Left forelimb (tissue), 1 donor: ENCODE results near the gene PACS2.

Experiments
- DNase-seq: peaks from one replicate; pipeline ENCODE4 v3.0.0-alpha.2; 2018; ENCODE audit warnings: low spot score

The PACS2 gene

DNA sequence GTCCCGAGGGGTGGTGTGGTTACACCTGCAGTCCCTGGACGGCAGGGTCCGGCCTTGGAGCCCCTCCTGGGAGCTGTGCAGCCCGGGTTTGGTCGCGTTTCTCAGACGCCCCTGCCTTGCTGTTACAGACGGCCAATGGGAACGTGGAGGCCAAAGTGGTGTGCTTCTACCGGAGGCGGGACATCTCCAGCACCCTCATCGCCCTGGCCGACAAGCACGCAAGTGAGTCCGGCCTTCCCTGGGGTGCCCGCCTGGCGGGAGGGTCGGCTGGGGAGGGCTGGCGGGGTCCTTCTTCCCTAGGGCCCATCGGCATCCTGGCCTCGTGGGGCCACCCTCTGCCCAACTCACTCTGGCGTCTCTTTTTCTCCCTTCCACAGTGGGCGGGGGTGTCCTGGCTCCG, 130.7 kb downstream of the PACS2 start:
- no peak for DNase-seq

GRCh38 chr14:105445901-105446845, 131.6 kb downstream of the PACS2 start:
- DNase-seq, result no peak

- no peak for DNase-seq
These were observed 132.4 kb downstream of the PACS2 start for GRCh38 chr14:105446971-105447370.
